Activated naive CD8-positive, alpha-beta T cell treated with anti-CD3 and anti-CD28 coated beads, Interleukin-2, amount 50 U/mL, for 24 hours (primary cell): ENCODE data around the gene PAPSS2.

Experiments
- ATAC-seq: fragments of 150-1000 bp; cut with Tn5 transposase; one replicate; pipeline ENCODE4 v1.10.0; 2021
- DNase-seq: peaks from one replicate; pipeline ENCODE4 v3.0.0; 2021
- H3K27ac Mint-ChIP-seq: one replicate; pipeline ENCODE4 v1.8.0; 2021; ENCODE audit warnings: mild to moderate bottlenecking, mixed read lengths
- H3K27me3 Mint-ChIP-seq: one replicate; pipeline ENCODE4 v1.8.0; 2021; ENCODE audit warnings: mixed read lengths
- H3K36me3 Mint-ChIP-seq: one replicate; pipeline ENCODE4 v1.8.0; 2021; ENCODE audit warnings: low read depth, mixed read lengths
- H3K4me1 Mint-ChIP-seq: one replicate; pipeline ENCODE4 v1.8.0; 2021; ENCODE audit warnings: mixed read lengths
- H3K4me3 Mint-ChIP-seq: one replicate; pipeline ENCODE4 v1.8.0; 2021; ENCODE audit warnings: mild to moderate bottlenecking, moderate library complexity, mixed read lengths
- H3K9me3 Mint-ChIP-seq: one replicate; pipeline ENCODE4 v1.8.0; 2021; ENCODE audit warnings: mixed read lengths

PAPSS2 gene

GRCh38 chr10:87775766-87776165 lies 116.1 kb downstream of the PAPSS2 start:
- H3K4me3 Mint-ChIP-seq, result no peak overlapping the region
- H3K27ac Mint-ChIP-seq, result peak overlapping the region; percentile 19
- ATAC-seq, result no peak
- no peaks in the 10 kb centered on the region for H3K27me3 Mint-ChIP-seq
- H3K9me3 Mint-ChIP-seq, result no peaks in the 10 kb centered on the region
- H3K4me1 Mint-ChIP-seq, result peaks cover 9% of the 10 kb centered on the region
- DNase-seq, result no peak
- peaks cover 25% of the 10 kb centered on the region for H3K36me3 Mint-ChIP-seq

- H3K4me1 Mint-ChIP-seq, result peaks cover 9% of the 10 kb centered on the region
- H3K27me3 Mint-ChIP-seq, result no peaks in the 10 kb centered on the region
- no peak for DNase-seq
- H3K4me3 Mint-ChIP-seq, result no peak overlapping the region
- H3K27ac Mint-ChIP-seq, result no peak overlapping the region
- ATAC-seq, result no peak
- H3K36me3 Mint-ChIP-seq, result peaks cover 31% of the 10 kb centered on the region
- no peaks in the 10 kb centered on the region for H3K9me3 Mint-ChIP-seq
Observed at GRCh38 chr10:87776328-87776727, 116.7 kb downstream of the PAPSS2 start.

GRCh38 chr10:87781545-87781944 lies 121.9 kb downstream of the PAPSS2 start:
- peaks cover 2% of the 10 kb centered on the region for H3K4me1 Mint-ChIP-seq
- ATAC-seq (no peak), DNase-seq (no peak)
- no peak overlapping the region for H3K27ac Mint-ChIP-seq
- H3K4me3 Mint-ChIP-seq, result no peak overlapping the region
- no peaks in the 10 kb centered on the region for H3K9me3 Mint-ChIP-seq
- no peaks in the 10 kb centered on the region for H3K27me3 Mint-ChIP-seq
- peaks cover 43% of the 10 kb centered on the region for H3K36me3 Mint-ChIP-seq

- DNase-seq (no peak), ATAC-seq (no peak)
- no peak overlapping the region for H3K4me3 Mint-ChIP-seq
- no peaks in the 10 kb centered on the region for H3K27me3 Mint-ChIP-seq
- H3K36me3 Mint-ChIP-seq, result peaks cover 50% of the 10 kb centered on the region
- H3K27ac Mint-ChIP-seq, result no peak overlapping the region
- no peaks in the 10 kb centered on the region for H3K9me3 Mint-ChIP-seq
- H3K4me1 Mint-ChIP-seq, result peaks cover 2% of the 10 kb centered on the region
Observed at GRCh38 chr10:87782721-87783120, 123.0 kb downstream of the PAPSS2 start.

- H3K36me3 Mint-ChIP-seq, result peaks cover 59% of the 10 kb centered on the region
- H3K4me3 Mint-ChIP-seq, result no peak overlapping the region
- no peak for DNase-seq
- no peak overlapping the region for H3K27ac Mint-ChIP-seq
- no peaks in the 10 kb centered on the region for H3K9me3 Mint-ChIP-seq
- H3K4me1 Mint-ChIP-seq, result peaks cover 2% of the 10 kb centered on the region
- no peaks in the 10 kb centered on the region for H3K27me3 Mint-ChIP-seq
- ATAC-seq, result no peak
Observed at GRCh38 chr10:87786421-87786820, 126.7 kb downstream of the PAPSS2 start.

GRCh38 chr10:87790185-87790584 lies 130.5 kb downstream of the PAPSS2 start:
- no peaks in the 10 kb centered on the region for H3K9me3 Mint-ChIP-seq

GRCh38 chr10:87794285-87794684 lies 134.6 kb downstream of the PAPSS2 start:
- DNase-seq (no peak), ATAC-seq (no peak)
- peaks cover 55% of the 10 kb centered on the region for H3K36me3 Mint-ChIP-seq
- peaks cover 52% of the 10 kb centered on the region for H3K4me1 Mint-ChIP-seq
- no peaks in the 10 kb centered on the region for H3K27me3 Mint-ChIP-seq
- no peak overlapping the region for H3K4me3 Mint-ChIP-seq
- H3K27ac Mint-ChIP-seq, result peak overlapping the region; percentile 13
- no peaks in the 10 kb centered on the region for H3K9me3 Mint-ChIP-seq

More at GRCh38 chr10:87790185-87790584, 130.5 kb downstream of the PAPSS2 start:
- Mint-ChIP-seq H3K4me1 (peaks cover 23% of the 10 kb centered on the region), H3K36me3 (peaks cover 46% of the 10 kb centered on the region), H3K27ac (no peak overlapping the region), H3K4me3 (no peak overlapping the region), H3K27me3 (no peaks in the 10 kb centered on the region)
- no peak for DNase-seq
- no peak for ATAC-seq
